Loucy (cell line): ENCODE data around the gene ARHGAP31.

Experiments used
- H2AFZ ChIP-seq: fragments of 200-600 bp; sonication (generic); 2 replicates; pipeline ENCODE4 v1.6.0; 2016; ENCODE audit warnings: antibody characterized with exemption, mild to moderate bottlenecking, low read length, moderate library complexity
- H3F3A ChIP-seq: fragments of 200-600 bp; 2 replicates; pipeline ENCODE4 v1.6.0; 2016; ENCODE audit warnings: antibody characterized with exemption, low read depth, mild to moderate bottlenecking
- H3K27me3 ChIP-seq: fragments of 200-600 bp; sonication (generic); 2 replicates; pipeline ENCODE4 v1.6.1; 2014; ENCODE audit warnings: low read length, mild to moderate bottlenecking; ENCODE audit not compliant: insufficient read depth, poor library complexity, severe bottlenecking
- H3K36me3 ChIP-seq: fragments of 200-600 bp; sonication (generic); 2 replicates; pipeline ENCODE4 v1.6.1; 2016; ENCODE audit warnings: low read length; ENCODE audit not compliant: insufficient read depth
- H3K4me1 ChIP-seq: fragments of 200-600 bp; sonication (generic); 2 replicates; pipeline ENCODE4 v1.5.1; 2014; ENCODE audit warnings: low read length, mild to moderate bottlenecking; ENCODE audit not compliant: insufficient read depth, poor library complexity, severe bottlenecking
- H3K4me2 ChIP-seq: fragments of 200-600 bp; sonication (generic); 2 replicates; pipeline ENCODE4 v1.6.0; 2014; ENCODE audit warnings: antibody characterized with exemption, low read length, low read depth, mild to moderate bottlenecking; ENCODE audit not compliant: poor library complexity, severe bottlenecking
- H3K4me3 ChIP-seq: fragments of 200-600 bp; sonication (generic); 2 replicates; pipeline ENCODE4 v1.5.1; 2014; ENCODE audit warnings: low read length, mild to moderate bottlenecking, mixed read lengths; ENCODE audit not compliant: poor library complexity, severe bottlenecking
- H3K79me2 ChIP-seq: fragments of 200-600 bp; sonication (generic); 2 replicates; pipeline ENCODE4 v1.6.1; 2014; ENCODE audit warnings: low read length; ENCODE audit not compliant: insufficient read depth
- H3K9ac ChIP-seq: fragments of 200-600 bp; sonication (generic); 2 replicates; pipeline ENCODE4 v1.6.0; 2014; ENCODE audit warnings: mild to moderate bottlenecking, low read depth, low read length, moderate library complexity; ENCODE audit not compliant: poor library complexity, severe bottlenecking
- H3K9me2 ChIP-seq: fragments of 200-600 bp; sonication (generic); replicated peaks from 2 replicates; pipeline ENCODE4 v1.6.1; 2016; ENCODE audit warnings: low read depth, low read length, mixed read lengths
- H3K9me3 ChIP-seq: fragments of 200-600 bp; sonication (generic); 2 replicates; pipeline ENCODE4 v1.6.1; 2014; ENCODE audit warnings: mild to moderate bottlenecking, antibody characterized with exemption, low read length, low read depth; ENCODE audit not compliant: insufficient read depth
- H4K20me1 ChIP-seq: fragments of 200-600 bp; sonication (generic); 2 replicates; pipeline ENCODE4 v1.6.0; 2014; ENCODE audit warnings: antibody characterized with exemption, low read length, mild to moderate bottlenecking; ENCODE audit not compliant: insufficient read depth, poor library complexity, severe bottlenecking
- EZH2phosphoT487 ChIP-seq: fragments of 200-600 bp; IDR thresholded peaks from 2 replicates; pipeline ENCODE4 v1.6.1; 2018; ENCODE audit warnings: antibody characterized with exemption, mild to moderate bottlenecking, moderate library complexity, borderline replicate concordance
- TF ChIP-seq, protein P1 (sequence below): fragments of 200-600 bp; sonication (generic); conservative IDR thresholded peaks from 2 replicates; pipeline ENCODE4 v1.5.1; 2014; ENCODE audit warnings: mild to moderate bottlenecking, antibody characterized with exemption, low read length

The ARHGAP31 gene

DNA sequence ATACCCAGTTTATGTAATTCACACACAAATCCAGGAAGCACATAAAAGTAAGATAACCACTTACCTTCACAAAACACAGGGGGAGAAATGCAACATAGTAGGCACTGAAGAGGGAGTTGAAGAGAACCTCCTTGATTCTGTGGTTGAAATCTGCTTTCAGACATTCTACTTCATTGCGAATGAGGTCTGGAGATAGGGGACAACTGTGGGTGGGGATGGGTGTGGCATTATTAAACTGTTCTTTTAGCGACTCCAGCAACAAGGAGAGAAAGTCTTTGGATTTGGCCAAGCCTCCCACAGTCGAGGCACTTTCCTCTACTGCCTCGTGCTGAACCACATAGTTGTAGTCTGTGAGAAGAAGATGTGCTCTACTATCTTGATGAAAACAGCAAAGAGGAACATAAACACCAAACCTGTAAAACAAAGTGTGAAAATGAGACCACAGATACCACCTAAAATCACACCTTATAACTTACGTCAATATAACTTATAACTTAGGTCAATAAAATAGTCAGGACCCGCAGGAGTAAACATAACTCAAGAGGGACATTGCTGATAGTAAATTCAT lies 143.6 kb downstream of the ARHGAP31 start:
- TF ChIP-seq, protein P1, sequence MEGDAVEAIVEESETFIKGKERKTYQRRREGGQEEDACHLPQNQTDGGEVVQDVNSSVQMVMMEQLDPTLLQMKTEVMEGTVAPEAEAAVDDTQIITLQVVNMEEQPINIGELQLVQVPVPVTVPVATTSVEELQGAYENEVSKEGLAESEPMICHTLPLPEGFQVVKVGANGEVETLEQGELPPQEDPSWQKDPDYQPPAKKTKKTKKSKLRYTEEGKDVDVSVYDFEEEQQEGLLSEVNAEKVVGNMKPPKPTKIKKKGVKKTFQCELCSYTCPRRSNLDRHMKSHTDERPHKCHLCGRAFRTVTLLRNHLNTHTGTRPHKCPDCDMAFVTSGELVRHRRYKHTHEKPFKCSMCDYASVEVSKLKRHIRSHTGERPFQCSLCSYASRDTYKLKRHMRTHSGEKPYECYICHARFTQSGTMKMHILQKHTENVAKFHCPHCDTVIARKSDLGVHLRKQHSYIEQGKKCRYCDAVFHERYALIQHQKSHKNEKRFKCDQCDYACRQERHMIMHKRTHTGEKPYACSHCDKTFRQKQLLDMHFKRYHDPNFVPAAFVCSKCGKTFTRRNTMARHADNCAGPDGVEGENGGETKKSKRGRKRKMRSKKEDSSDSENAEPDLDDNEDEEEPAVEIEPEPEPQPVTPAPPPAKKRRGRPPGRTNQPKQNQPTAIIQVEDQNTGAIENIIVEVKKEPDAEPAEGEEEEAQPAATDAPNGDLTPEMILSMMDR: no peak
- TF ChIP-seq EZH2phosphoT487: no peak
- Histone ChIP-seq H3F3A (no peaks in the 10 kb centered on the region), H3K4me3 (no peak overlapping the region), H3K79me2 (no peaks in the 10 kb centered on the region), H3K9ac (no peak overlapping the region), H2AFZ (no peak overlapping the region), H3K9me3 (no peaks in the 10 kb centered on the region), H3K4me2 (no peak overlapping the region), H3K36me3 (peaks cover 67% of the 10 kb centered on the region; the same call in 1 of the 2 replicates), H3K27me3 (no peaks in the 10 kb centered on the region), H4K20me1 (no peaks in the 10 kb centered on the region), H3K4me1 (no peaks in the 10 kb centered on the region), H3K9me2 (no peaks in the 10 kb centered on the region)

GRCh38 chr3:119443179-119443578 lies 149.0 kb downstream of the ARHGAP31 start:
- Histone ChIP-seq H3K9me3 (no peaks in the 10 kb centered on the region), H3K9ac (no peak overlapping the region), H3K4me1 (no peaks in the 10 kb centered on the region), H3K79me2 (no peaks in the 10 kb centered on the region), H3K4me2 (no peak overlapping the region), H3K36me3 (peaks cover 45% of the 10 kb centered on the region; the same call in 1 of the 2 replicates), H3K27me3 (no peaks in the 10 kb centered on the region), H3K9me2 (no peaks in the 10 kb centered on the region), H3K4me3 (no peak overlapping the region), H4K20me1 (no peaks in the 10 kb centered on the region), H2AFZ (no peak overlapping the region), H3F3A (no peaks in the 10 kb centered on the region)
- TF ChIP-seq EZH2phosphoT487: no peak
- TF ChIP-seq, protein P1: no peak

GRCh38 chr3:119444590-119444989 lies 150.4 kb downstream of the ARHGAP31 start:
- Histone ChIP-seq H3K9me2 (no peaks in the 10 kb centered on the region), H3F3A (no peaks in the 10 kb centered on the region), H3K4me2 (no peak overlapping the region), H3K4me1 (no peaks in the 10 kb centered on the region), H4K20me1 (no peaks in the 10 kb centered on the region), H2AFZ (no peak overlapping the region), H3K27me3 (no peaks in the 10 kb centered on the region), H3K36me3 (peaks cover 52% of the 10 kb centered on the region; the same call in 1 of the 2 replicates), H3K9ac (no peak overlapping the region), H3K9me3 (no peaks in the 10 kb centered on the region), H3K79me2 (no peaks in the 10 kb centered on the region), H3K4me3 (no peak overlapping the region)
- TF ChIP-seq EZH2phosphoT487: no peak
- TF ChIP-seq, protein P1: no peak
